Activated naive CD4-positive, alpha-beta T cell (primary cell): Measurements from ENCODE around the gene MPG.
"Not testable (repeated sequence)": the region's sequence is repeated elsewhere in the genome, so short reads cannot be mapped to it uniquely, and the experiment has no call there.

ENCODE experiments used
- DNase-seq, 4 experiments: peaks; one replicate each; lab custom pipeline; 2025; lab: John Stamatoyannopoulos, UW

Gene MPG, protein sequence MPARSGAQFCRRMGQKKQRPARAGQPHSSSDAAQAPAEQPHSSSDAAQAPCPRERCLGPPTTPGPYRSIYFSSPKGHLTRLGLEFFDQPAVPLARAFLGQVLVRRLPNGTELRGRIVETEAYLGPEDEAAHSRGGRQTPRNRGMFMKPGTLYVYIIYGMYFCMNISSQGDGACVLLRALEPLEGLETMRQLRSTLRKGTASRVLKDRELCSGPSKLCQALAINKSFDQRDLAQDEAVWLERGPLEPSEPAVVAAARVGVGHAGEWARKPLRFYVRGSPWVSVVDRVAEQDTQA

DNA sequence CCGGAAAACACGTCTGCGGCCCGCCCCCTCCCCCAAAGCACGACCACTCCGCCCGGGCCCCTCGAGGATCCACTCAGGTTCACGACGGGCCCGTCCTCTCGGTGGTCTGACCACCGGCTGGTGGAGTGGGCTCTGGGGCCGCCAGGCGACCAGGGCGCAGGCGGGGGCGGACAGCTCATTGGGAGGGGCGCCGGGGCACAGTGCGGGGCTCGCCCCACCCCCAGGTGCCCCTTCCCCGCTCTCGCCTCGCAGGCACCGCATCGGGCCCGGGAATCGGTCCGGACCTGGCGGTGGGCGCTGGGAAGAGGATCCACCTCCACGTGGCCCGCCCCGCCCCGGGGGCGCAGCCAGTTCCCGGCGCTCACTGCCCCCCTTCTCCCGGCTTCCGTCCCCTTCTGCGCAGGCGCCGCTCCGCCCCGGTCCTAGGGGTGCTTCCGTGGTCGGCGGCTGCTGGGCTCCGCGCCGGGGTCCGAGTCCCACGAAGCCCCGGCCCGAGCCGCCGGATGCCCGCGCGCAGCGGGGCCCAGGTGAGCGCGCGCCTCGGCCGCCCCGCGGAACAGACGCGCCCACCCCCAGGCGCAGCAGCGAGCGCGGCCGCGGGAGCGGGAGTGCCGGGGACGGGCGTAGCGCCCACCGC, at the start of gene MPG:
Gene MPG, plus strand, starts transcription at position 419 of the 637 bp plus-strand sequence. Its CDS starts 85 bp downstream, at position 504.
- DNase-seq, result peak; percentile 43 to 76 (median 55)

DNA sequence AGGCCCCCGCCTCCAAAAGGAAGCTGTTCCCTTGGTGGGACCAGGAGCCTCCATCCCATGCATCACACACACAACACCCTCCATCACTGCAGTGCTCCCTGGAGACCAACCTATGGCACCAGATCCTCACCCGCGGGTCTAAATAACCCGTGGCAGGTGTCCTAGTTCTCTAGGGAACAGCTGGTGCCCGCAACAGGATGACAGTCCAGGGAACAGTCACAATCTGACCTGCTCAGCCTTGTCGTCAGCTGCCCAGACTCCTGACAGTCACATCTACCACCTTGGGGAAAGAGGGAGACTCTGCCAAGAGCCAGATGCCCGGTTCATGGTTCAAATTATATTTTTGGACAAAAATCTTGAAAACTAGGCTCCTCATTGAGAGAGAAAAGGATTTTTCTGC, 47.4 kb upstream of the MPG start:
- not testable (repeated sequence) for DNase-seq

DNA sequence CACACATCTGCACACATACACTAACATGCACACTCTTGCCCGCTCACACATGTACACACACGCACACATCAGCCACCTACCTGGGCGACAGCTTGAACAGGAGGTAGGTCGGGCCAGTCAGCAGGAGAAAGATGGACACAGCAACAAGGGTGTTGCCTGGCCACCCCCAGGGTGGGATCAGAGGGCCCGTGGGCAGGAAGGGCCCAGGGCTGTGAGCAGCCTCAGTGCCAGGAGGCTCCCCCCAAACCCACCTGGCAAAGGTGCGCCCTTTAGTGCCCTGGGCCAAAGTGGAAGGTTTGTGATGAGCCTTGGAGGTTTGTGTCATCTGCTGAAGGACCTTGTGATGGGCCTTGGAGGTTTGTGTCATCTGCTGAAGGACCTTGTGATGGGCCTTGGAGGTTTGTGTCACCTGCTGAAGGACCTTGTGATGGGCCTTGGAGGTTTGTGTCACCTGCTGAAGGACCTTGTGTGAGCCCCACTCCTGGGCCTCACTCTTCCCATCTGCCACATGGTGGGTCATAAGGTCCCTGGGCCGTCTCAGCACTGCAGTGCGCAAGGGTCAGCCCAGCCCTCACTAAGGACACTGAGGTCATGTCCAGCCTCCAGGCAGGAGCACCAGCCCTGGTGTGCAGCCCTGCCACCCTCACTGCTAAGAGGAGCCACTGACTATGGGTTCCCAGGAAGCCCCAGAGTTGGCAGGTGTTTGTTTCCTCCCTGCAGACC, 44.7 kb upstream of the MPG start:
- DNase-seq, result not testable (repeated sequence)

DNA sequence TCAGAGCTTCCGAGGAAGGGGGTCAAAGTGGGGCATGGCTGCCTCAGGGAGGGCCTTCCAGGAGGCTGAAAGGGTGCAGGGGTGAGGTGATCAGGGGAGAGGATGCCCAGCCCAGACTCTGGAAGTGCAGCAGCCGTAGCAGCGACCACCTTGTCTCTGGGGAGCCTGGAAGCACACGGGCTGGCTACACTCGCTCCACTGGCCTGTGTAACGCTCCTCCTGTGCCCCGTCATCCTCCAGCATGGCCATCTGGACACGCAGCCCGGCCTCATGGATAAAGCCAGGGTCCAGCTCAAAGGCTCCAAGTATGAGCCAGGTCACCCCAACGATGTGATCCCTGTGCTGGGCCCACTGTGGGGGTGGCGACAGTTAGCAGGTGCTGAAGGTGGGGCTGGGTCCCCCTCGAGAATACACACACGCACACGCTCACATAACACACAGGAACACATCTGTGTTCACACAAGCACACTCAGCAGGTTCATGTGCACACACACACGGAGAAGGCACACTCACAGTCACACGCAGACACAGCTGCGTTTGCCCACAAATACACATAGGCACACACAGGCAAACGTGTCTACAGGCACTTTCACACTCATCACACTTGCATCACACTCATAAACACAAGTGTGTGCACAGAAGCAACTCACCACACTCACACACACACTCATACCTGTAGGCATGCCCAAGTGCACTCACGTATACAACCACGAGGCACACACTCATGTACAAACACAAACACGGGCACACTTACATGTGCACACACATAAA, 44.0 kb upstream of the MPG start:
- no peak for DNase-seq

DNA sequence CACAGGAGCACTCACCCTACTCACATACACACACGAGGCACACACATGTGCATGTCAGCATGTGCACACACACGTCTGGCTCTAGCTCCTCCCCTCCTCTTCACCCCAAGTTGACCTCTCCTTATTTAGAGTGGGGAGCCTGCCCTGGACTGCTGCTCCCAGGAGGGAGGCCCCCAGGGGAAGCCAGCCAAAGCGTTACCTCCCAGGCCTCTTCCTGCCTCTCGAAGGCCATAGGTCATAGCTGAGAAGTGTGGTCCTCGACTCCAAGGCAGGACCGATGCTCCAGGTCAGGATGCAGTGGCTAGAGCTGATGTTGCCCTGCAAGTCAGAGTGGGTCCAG, 43.4 kb upstream of the MPG start:
- DNase-seq, result no peak

DNA sequence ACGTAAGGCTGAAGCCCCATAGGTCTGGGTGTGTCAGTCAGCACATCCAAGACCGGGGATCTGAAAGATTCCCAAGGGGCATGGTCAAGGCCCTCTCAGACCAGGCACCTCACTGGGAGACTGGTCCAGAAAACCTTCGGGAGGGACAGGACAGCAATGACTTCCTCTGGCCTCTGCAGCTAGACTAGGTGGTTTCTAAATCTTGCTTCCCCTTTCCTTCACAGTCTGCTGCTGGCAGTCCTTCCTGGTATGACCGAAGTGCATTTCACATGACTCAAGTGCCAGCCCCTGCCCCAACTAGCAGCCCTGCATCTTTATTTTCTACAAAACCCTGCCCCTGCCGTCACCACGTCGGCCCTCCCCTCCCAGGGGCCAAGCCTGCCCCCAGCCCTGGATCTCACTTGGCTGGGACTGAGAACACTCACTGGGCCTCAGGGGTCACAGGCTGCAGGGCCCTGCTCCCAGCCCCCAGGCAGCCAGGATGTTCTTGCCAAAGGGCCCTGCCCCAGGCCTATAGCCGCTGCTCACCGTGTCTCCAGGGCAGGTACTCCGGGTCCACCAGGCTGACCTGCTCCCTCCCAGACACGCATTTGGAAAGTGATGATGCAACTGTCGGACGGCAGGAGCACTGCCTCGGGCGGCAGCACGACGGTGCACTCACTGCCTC, 42.9 kb upstream of the MPG start:
- no peak for DNase-seq

DNA sequence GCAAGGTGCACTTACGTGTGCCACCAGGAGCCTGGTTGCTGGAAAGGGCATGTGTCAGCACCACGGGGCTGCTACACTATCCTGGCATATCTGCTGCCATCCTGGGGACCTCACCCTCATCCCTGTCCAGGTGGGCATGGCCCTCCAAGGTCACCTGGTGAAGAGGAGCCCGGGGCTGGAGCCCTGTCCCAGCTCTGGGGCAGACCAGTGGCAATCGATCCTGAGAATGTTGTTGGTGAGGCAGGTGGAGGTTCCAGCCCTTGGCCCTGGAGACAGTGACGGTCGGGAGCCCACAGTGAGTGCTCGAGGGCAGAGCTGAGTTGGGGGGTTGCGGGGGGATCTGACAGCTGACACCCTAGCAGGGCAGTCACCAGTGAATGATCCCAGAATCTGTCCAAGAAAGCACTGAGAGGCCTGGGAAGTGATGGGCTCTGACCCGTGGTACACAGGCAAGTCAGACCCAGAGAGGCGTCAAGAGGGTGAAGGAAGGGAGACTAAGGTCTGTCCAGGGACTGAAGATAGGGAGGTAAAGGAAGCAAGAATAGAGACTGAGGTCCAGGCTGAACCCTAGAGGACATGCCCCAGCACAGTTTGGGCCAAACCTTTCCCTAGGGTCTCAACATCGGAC, 42.2 kb upstream of the MPG start:
- no peak for DNase-seq

DNA sequence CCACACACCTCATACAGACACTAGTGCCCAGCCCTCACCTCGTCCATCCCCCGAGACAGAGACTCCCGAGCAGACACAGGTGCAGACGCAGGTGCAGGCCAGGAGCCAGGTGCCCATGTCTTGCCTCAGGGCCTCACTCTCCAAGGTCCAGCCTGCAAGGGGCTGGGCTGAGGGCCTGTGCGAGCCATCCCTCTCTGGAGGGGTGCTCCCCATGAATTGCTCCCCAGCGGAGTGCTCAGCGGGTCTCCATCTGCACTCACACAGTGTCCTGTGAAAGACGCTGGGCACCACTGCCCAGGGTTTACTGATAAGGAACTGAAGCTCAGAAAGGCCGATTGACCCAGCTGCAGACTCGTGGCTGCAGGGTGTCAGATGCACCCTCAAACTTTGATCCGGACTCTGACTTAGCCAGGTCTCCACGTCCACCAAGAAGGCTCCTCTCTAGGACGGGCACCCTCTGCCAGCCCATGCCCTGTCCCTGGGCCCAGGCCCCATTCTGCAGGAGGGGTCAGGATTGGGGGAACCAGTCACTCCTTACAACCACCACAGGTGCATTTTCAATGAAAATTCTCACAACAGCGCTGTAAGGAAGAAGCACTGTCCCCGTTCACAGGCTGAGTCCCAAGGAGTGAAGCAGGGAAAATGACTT, 41.6 kb upstream of the MPG start:
- DNase-seq, result no peak

DNA sequence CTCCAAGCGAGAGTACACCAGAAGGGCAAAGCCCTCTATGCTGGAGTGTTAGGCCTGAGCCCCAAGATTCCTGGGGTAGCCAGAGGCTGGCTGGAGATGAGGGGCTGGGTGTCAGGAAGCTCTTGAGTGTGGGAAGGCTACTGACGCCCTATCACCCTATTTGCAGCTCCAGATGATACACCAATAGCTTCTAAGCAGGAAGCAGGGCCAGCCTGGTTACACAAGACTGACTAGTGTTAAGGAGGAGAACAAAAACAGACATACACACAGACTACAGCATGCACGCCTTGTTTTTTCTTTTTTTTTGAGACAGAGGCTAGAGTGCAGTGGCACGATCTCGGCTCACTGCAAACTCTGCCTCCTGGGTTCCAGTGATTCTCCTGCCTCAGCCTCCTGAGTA, 40.5 kb upstream of the MPG start:
- no peak for DNase-seq

DNA sequence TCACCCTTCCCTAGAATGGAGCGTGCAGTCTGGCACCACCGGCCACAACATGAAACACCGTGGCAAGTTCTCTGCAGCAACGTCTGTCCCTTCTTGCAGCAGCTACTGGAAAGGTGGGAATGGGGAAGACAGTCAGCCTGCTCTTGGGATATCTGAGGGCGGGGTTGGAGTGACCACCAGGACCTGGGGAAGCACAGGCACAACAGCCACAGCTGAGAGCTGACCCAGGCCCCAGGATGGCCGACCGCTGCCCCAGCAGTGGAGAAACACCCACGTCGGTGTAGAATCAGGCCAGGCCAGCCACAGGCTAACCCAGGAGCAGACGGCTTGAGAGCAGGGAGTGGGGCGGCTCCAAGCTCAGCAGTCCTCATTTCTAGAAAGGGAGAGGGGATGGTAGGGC, 39.8 kb upstream of the MPG start:
- DNase-seq, result not testable (repeated sequence)

DNA sequence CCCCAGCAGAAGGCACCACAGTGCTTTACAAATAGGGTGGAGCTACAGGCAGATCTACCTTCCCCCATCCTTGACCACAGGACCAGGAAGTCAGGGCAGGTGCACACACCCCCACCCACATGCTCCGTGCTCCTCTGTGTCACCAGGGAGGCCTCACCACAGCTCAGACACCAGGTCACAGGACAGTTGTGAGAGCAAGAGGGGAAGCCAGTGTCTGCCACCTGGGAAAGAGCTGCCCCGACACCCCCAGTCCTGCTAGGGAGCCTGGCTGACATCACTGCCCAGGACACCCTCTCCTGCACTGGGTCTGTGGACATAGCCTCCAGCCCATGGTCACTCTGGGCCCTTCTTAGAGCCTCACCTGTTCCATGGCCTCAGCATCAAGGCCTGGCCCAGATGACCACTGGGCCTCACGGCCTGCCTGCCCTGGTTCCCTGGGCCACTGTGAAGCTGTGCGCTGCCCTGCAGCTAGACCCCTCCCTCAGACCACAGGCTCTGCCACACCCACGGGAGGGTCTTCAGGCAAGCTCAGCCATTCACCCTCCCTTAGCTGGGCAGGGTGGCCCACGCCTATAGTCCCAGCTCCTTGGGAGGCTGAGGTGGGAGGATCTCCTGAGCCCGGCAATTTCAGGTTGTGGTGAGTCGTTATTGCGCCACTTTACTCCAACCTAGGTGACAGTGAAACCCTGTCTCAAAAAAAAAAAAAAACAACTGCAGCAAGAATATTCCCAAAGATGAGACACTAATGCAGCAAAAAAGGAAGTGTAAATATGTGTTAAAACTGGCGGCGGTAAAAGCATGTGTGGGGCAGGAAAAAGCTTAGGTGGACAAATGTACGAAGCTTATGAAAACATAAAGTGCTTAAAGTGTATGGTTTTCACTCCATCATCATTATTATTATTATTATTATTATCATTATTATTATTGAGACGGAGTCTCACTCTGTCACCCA, 38.8 kb upstream of the MPG start:
- DNase-seq, result no peak

DNA sequence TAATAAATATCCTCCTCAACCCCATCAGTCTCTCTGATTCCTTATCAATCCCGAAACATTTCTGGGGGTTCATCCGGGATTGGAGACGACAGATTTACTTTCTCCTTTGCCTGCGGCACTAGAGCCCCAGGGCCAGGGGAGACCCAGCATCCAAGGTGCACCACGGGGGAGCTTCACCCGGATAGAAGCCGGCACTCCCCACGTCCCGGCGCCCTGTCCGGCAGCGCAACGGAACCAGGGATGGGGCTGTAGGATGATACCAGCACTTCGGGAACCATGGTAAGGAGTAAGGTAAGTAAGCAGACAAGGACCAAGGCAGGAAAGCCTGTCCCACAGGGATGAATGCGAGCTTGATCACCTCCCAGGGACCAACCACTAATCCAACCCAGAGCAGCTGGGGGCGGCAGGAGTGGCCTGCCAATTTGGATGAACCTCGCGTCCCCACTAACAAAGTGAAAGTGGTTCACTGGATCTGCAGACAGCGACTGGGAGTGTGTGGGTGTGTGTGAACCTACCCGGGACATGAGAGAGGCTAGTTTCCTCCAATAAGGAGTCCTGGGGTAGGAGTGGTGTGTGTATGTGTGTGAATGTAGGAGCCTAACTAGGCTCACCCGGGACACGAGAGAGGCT, 36.5 kb upstream of the MPG start:
- no peak for DNase-seq

DNA sequence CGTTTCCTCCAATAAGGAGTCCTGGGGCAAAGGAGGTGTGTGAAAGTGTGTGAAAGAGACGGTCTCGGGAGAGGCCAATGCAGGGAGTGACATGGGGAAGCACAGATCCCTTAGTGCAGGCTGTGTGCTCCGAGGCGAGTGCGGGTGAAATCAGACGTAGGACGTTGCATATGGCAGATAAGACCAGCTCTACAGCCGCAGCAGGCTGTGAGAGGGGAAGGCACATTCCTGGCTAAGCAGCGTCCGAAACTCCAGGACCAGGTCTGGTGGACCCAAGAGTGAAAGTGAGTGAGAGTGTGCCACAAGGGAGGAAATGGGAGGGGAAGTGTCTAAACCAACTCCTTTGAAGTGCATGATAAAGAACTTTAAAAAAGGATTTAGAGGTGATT, 36.0 kb upstream of the MPG start:
- DNase-seq, result no peak

DNA sequence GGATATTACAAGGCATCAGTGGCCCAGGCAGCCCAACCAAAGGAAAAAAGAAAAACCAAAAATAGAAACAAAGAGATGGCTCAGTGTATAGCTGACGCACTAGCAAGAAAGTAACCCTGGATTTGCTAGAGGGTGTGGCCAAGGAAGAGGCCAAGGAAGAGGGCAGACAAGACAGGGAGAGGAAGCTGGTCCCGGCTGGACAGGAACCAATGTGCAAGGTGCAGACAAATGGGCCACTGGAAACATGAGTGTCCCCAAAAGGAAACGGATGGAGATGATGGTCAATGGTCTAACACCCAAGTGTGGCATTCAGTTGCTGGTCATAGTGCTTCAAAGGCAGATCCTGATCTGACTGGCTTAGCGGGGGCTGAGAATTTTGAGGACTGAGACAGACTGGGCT, 35.3 kb upstream of the MPG start:
- DNase-seq, result no peak

DNA sequence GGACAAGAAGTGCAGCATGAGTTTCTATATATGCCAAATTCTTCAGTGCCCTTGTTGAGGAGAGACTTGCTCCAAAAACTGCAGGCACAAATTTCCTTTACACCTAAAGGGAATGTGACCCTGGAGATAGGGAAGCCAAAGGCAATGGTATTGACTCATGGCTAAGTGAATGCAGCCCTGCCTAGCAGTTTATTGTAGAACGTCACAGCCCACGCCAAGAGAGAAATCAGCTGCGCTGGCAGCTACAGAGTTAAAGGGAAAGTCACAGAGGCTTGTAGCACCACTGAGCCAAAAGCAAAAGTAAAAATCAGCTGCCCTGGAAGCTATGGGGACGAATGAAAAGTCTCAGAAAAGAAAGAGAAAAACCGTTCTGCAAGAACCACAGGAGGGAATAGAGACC, 34.7 kb upstream of the MPG start:
- no peak for DNase-seq

DNA sequence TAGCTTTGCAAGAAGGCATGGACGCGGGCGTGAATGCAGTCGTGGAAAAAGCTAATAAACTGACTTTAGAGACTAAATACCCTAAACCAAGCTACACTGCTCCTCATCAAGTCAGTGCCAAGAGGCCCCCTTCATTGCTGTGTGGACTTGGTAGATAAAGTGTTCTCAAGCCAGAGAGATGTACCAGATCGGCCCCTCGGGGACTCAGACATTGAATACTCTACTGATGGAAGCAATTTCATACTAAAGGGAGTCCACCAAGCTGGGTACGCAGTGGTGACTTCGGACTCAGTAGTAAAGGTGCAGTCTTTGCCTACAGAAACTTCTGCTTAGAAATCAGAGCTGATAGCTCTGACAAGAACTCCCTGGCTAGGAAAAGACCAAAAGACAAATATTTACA, 33.4 kb upstream of the MPG start:
- DNase-seq, result no peak

DNA sequence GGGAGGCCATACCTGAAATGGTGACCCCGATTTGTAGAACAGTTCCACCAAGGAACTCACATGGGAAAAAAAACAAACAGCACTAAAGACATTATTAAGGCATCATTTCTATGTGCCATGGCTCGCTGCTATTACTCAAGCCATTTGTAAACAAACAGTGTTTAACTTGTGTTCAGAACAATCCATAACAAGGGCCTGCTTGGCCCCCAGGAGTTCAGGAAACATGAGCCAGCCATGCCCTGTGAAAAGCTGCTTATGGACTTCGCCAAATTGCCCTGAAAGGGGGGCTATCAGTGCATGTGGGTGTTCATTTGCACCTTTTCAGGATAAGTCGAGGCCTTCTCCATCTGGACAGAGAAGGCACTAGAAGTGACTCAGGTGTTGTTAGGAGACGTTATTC, 32.6 kb upstream of the MPG start:
- no peak for DNase-seq

DNA sequence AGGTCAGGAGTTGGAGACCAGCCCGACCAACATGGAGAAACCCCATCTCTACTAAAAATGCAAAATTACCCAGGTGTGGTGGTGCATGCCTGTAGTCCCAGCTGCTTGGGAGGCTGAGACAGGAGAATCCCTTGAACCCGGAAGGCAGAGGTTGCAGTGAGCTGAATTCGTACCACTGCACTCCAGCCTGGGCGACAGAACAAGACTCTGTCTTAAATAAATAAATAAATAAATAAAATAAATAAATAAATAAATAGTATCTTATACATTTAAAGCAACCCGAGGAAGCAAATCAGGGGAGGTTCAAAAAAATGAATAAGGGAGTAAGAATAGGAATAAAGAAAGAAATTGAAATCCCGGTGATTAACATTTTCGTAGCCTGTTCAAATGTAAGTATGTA, 31.5 kb upstream of the MPG start:
- DNase-seq, result not testable (repeated sequence)

DNA sequence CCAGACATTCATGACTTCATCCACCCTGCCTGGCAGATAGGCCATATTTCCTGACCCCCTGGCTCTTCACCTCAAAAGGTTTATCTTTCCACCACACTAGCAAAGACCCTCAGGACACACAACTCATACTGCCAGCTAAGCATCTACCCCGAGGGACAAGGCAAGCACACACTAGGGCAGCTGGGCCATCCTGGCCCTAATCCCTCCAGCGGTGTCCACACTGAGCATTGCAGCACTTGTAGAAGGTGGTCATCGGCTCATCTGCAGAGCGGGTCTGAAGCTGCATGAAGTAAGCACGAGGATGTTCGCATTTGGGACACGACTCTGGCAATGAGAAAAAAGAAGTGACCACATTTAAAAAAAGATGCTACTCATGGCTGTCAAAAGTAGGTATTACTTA, 30.8 kb upstream of the MPG start:
- no peak for DNase-seq
